GM21723 (cell line): ENCODE results near the gene ACBD4.
A peak's percentile ranks its signal among the peaks of the same experiment; 100 is the strongest.

Experiments used
- ATAC-seq: cut with Tn5 transposase; IDR thresholded peaks from one replicate; pipeline ENCODE4 v1.9.1; 2021; ENCODE audit warnings: mild to moderate bottlenecking, moderate library complexity; ENCODE audit not compliant: unreplicated experiment

The ACBD4 gene

DNA sequence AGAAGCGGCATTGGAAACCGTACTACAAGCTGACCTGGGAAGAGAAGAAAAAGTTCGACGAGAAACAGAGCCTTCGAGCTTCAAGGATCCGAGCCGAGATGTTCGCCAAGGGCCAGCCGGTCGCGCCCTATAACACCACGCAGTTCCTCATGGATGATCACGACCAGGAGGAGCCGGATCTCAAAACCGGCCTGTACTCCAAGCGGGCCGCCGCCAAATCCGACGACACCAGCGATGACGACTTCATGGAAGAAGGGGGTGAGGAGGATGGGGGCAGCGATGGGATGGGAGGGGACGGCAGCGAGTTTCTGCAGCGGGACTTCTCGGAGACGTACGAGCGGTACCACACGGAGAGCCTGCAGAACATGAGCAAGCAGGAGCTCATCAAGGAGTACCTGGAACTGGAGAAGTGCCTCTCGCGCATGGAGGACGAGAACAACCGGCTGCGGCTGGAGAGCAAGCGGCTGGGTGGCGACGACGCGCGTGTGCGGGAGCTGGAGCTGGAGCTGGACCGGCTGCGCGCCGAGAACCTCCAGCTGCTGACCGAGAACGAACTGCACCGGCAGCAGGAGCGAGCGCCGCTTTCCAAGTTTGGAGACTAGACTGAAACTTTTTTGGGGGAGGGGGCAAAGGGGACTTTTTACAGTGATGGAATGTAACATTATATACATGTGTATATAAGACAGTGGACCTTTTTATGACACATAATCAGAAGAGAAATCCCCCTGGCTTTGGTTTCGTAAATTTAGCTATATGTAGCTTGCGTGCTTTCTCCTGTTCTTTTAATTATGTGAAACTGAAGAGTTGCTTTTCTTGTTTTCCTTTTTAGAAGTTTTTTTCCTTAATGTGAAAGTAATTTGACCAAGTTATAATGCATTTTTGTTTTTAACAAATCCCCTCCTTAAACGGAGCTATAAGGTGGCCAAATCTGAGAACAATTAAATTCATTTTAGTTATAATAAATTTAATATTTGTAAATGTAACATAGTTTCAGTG is 14.5 kb downstream of the ACBD4 start:
- peak; percentile 16 for ATAC-seq

GRCh38 chr17:45150911-45151809 is 15.7 kb downstream of the ACBD4 start:
- no peak for ATAC-seq

GRCh38 chr17:45155029-45155428 is 19.5 kb downstream of the ACBD4 start:
- no peak for ATAC-seq

- ATAC-seq = no peak
These were observed 20.0 kb downstream of the ACBD4 start for GRCh38 chr17:45155483-45155882.

GRCh38 chr17:45156242-45156641 is 20.8 kb downstream of the ACBD4 start:
- ATAC-seq = no peak

GRCh38 chr17:45160447-45161287 is 25.2 kb downstream of the ACBD4 start:
- ATAC-seq = peak; percentile 29

- peak; percentile 84 for ATAC-seq
These were observed 26.0 kb downstream of the ACBD4 start, which contains the start of gene HEXIM2 for GRCh38 chr17:45161288-45162024. TSS of gene HEXIM2 (plus strand) at chr17:45161875. CDS start at chr17:45162794, 919 bp downstream.

- no peak for ATAC-seq
These were observed 26.7 kb downstream of the ACBD4 start for GRCh38 chr17:45162025-45162687.

GRCh38 chr17:45164734-45165269 is 29.3 kb downstream of the ACBD4 start:
- no peak for ATAC-seq

GRCh38 chr17:45168991-45169752 is 33.7 kb downstream of the ACBD4 start:
- no peak for ATAC-seq

DNA sequence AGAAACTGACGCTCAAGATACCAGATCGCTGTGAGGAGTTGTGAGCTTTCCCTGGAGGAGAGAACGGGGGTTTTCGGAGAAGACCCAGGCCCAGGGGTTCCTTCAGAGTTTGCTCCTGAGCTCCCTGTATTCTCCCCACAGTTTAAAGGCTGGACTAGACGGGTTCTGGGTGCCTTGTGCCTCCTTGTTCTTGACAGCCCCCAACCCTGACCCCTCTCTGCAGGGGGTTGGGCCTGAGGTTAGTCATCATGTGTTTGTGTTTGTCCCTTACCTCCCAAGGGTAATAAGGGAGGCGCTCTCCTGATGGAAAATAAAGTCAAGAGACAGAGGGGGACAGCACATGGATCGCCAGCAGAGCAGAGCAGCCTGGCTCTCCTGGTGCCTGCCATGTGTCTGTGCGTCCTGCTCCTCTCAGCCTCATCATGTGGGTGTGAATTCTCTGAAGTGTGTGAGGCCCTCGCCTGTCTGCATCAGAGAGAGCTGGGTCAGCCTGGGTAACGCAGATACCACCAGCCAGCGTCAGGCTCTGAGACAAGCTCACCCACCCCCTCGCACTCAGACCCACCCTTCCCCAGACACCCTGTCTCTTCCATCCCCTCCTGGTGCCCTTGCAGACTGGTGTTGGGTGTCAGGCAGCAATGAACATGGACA is 34.9 kb downstream of the ACBD4 start:
- ATAC-seq = no peak

GRCh38 chr17:45170931-45171337 is 35.4 kb downstream of the ACBD4 start:
- ATAC-seq = no peak

DNA sequence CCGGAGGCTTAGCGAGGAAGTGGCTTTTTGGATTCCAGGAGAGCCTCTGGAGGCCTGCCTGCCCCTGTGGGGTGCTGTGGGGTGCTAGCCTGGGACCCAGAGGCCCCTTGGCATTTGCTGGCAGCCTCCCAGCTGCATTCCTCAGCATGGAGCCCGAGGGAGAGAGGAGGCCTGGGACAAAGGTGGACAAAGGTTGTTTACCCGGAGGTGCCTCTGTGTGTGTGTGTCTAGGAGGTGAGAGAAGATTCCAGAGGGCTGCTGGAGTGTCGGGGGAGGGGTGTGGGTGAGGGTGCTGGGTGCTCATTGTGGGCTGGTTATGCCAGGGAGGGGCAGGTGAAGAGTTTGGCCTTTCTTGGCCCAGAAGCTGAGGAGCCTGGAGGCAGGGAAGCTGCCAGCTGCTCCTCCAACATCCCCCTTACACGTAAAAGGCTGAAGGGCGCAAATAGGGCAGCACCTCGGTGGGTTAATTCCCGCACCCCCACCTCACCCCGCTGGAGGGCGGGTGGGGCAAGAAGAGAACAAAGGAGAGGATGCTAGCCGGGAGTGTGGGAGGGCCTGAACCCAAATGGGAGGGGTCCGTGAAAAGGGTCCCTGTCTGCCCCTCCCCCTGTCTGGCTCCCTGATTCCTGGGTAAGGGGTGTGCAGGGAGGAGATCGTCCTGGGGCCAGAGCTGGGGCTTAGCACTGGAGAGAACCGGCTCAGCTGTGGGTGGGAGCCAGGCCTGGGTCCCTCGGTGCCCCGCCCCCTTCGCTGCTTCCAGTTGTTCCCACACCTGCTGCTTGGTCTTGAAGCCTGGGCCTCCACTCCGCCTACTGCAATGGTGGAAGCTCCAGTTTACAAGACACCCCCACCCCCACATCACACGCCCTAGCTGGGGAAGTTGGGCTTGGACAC is 36.1 kb downstream of the ACBD4 start:
- ATAC-seq = no peak

GRCh38 chr17:45172232-45172540 is 36.7 kb downstream of the ACBD4 start:
- ATAC-seq = no peak

DNA sequence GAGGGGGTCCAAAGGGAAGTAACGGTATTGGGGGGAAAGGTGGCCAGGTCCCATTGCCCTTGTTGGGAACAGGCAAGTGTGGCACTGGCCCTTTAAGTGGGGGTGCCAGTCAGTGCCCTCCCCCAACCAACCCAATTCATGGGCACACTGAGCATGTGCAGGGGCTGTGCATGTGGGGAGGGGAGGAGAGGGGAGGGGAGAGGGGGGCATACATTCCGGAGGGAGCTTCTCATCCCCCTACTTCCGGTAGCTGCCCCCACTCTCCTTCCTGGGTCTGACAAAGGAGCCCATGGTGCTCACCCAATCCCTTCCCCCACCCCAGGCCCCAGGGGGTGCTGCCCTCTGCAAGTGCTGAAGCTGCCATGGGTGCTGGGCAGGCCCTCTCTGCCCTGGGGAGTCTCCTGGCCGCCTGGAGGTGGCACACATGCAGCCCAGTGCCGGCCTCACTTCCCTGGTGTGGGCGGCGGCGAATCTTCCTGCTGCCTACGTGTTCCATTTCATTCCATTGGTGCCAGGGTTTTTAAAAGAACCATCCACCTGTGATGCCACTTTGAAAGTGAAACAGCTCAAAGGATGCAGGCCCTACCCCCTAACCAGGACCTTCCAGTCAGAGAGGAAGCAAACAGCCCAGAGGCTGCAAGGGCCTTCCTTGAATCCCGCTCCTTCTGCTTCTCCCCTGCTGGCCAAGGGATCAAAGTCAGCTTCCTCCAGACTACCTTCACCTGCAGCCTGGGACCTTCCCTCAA is 37.2 kb downstream of the ACBD4 start:
- no peak for ATAC-seq

- no peak for ATAC-seq
These were observed 40.2 kb downstream of the ACBD4 start for GRCh38 chr17:45175759-45176115.
